GM19324 (cell line): ENCODE data around the gene INPP5A.
"Not testable (repeated sequence)": the region's sequence is repeated elsewhere in the genome, so short reads cannot be mapped to it uniquely, and the experiment has no call there.

Experiments used
- ATAC-seq: cut with Tn5 transposase; IDR thresholded peaks from one replicate; pipeline ENCODE4 v1.9.1; 2021; ENCODE audit warnings: mild to moderate bottlenecking, moderate library complexity; ENCODE audit not compliant: unreplicated experiment, low FRiP score

INPP5A gene, protein sequence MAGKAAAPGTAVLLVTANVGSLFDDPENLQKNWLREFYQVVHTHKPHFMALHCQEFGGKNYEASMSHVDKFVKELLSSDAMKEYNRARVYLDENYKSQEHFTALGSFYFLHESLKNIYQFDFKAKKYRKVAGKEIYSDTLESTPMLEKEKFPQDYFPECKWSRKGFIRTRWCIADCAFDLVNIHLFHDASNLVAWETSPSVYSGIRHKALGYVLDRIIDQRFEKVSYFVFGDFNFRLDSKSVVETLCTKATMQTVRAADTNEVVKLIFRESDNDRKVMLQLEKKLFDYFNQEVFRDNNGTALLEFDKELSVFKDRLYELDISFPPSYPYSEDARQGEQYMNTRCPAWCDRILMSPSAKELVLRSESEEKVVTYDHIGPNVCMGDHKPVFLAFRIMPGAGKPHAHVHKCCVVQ

DNA sequence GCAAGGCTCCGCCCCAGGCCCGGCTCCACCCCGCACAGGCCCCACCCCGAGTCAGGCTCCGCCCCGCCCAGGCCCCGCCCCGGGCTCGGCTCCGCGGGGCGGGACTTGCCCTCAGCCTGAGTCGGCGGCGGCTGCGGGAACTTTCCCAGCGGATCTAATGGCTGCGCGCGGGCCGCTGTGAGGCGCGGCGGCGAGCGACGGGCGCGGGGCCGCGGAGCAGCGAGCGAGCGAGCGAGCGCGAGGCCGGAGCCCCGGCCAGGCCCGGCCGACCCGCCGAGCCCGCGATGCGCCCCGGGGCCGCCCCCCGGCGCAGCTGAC is at the start of gene INPP5A:
Gene INPP5A (plus strand): TSS at position 104 of the 318 bp plus-strand sequence. CDS start 310 bp downstream, outside the sequence.
- no peak for ATAC-seq

DNA sequence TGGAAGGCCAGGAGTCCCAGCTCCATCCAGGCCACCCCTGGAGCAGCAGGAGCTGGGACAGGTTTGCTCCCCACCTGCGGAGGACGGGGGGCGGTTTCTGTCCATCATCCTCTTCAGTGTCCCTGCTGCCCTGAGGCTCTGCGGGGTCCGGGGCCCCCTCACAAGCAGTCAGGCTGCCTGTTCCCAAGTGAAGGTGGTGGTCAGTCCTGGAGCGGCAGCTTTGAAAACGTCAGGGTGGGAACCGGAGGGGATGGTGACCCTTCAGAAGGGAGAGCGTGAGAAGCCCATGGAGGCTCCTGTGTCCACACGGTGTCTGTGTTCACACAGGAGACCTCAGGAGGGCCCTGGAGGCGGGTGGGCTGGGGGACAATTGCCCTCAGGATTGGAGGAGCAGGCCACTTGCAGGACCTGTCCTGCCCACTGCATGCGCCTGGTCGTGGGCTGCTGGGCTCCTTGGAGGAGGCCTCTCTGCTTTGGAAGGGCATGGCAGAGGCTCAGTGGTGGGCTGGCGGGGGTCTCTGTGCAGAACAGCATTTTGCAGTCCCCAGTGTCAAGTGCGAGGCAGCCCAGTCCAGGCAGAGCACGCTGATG is 49.3 kb upstream of the INPP5A start:
- ATAC-seq, result no peak

- ATAC-seq, result no peak
Observed at GRCh38 chr10:132489053-132489703, 48.4 kb upstream of the INPP5A start.

- ATAC-seq, result no peak
Observed at GRCh38 chr10:132489704-132490534, 47.7 kb upstream of the INPP5A start.

- ATAC-seq, result not testable (repeated sequence)
Observed at GRCh38 chr10:132491534-132491933, 46.1 kb upstream of the INPP5A start.

DNA sequence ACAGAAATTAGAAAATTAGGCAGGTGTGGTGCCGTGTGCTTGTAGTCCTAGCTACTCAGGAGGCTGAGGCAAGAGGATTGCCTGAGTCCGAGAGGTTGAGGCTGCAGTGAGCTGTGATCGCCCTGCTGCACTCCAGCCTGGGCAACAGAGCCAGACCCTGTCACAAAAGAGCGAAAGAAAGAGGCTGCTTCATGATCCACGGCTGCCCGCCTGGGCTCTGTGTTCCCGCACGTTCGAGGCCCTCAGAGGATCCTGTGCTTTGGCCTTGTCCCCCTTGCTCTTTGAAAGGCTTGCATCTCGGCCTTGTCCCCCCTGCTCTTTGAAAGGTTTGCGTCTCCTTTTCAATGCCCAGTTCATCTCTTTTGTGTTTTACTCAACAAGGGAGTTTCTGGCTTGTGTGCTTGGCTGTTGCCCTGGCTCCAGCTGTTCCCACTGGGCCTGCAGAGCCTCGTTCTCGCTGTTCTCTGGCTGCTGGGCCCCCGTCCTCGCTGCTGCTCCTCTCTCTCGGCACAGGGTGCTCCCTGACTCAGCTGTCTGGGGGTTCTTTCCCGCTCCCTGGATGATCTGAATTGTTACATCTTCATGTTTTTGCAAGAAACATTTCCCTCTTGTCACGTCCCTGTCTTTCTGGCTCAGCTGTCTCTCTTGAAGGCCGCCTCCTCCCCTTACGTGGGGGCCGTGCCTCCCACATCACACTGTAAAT is 45.1 kb upstream of the INPP5A start:
- no peak for ATAC-seq

DNA sequence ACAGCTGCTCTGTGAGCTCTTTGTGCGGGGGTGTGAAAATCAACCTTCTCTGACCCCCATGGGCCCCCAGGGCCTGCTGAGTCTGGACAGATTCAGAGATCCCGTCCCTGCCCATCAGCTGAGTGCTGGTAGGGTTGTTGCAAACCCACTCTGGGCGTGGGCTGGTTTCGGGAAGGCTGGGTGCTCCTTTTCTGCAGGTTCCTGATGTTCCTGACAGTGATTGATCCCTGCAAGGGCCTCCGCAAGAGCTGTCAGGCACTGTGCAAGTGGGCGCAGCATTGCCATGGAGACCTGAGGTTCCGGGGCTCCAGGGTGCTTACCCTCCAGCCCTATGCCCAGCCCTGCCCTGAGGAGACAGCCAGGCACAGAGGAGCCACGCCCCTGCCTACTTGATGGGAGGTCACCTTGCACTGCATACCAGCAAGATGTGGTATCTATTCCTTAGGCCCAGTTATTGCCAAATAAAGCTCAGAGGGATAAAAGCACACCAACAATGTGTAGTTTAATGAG is 44.3 kb upstream of the INPP5A start:
- ATAC-seq, result no peak

GRCh38 chr10:132493756-132494290 is 43.8 kb upstream of the INPP5A start:
- no peak for ATAC-seq

GRCh38 chr10:132494866-132495630 is 42.5 kb upstream of the INPP5A start:
- ATAC-seq, result no peak

- no peak for ATAC-seq
Observed at GRCh38 chr10:132496360-132497062, 41.1 kb upstream of the INPP5A start.

GRCh38 chr10:132497063-132497680 is 40.4 kb upstream of the INPP5A start:
- no peak for ATAC-seq

DNA sequence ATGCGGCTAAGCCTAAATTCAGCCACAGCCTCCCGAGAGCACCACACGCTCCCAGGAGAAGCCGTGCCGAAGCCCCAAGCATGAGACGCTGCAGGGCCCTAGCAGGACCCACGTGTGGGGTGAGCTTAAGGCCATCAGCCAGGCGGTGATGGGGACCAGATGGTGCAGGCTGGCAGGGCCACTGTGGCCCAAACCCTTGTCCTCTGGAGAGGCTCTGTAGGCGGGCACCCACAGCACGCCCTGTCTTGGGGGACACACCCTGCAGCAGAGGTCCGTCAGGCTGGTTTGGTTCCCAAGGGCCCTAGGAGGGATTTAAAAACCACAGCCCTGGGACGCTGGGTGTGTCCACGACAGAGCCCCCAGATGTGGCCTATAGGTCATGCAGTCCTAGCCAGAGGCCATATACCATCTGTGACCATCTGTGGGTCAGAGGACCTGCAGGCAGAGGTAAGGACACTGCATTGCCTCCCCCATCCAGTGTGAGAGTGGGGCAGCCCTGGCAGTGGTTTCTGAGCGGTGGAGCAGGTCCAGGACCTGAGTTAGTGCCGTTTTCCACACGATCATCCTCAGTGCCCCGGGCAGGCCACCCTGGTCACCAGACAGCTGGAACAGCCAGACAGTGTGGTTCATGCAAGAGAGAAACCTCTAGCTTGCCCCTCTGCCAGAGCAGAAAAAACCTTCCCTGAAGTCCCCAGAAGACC is 39.6 kb upstream of the INPP5A start:
- no peak for ATAC-seq

- no peak for ATAC-seq
Observed at GRCh38 chr10:132498562-132499366, 38.8 kb upstream of the INPP5A start.

DNA sequence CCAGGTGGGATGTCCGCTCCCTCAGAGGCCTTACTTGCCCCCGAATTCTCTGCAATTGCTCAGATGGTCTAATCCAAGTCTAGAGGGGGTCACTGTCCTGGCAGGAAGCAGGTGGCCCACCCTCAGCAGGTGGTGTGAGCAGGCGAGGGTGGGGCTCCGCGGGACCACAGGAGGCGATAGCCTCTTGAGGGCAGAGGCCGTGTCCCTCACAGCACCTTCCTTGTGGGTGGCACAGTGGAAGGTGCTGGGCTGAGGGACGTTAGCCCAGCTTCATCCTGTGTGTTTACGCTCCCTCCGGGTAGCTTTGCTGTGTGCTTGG is 38.3 kb upstream of the INPP5A start:
- no peak for ATAC-seq

- ATAC-seq, result no peak
Observed at GRCh38 chr10:132500781-132501415, 36.7 kb upstream of the INPP5A start.

DNA sequence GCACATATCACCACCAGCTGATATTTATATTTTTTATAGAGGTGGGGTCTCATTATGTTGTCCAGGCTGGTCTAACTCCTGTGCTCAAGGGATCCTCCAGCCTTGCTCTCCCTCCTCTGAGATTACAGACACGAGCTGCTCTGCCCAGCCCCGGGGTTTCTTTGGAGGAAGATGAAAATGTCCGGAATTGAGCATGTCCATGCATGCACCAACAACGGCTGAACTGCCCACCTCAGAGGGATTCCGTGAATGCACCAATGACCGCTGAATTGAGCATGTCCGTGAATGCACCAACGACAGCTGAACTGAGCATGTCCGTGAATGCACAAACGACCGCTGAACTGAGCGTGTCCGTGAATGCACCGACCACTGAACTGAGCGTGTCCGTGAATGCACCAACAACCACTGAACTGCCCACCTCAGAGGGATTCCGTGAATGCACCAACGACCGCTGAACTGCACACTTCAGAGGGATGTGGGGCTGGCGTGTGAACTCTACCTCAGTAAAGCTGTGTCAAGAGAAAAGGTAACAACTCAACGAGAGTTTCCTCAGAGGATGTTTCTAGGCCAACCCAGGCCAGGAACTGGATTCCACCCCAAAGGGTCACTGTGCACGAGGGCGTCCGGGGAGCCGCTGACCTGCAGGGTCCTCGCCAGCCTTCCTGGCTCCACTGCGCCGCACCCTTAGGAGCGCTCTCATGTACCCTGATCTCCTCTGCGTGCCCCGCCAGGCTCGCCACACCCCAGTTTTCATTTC is 34.9 kb upstream of the INPP5A start:
- no peak for ATAC-seq
